NCI-H446 treated with DMSO at 0.1 percent for 48 hours (cell line): ENCODE results near the gene SLC27A1.
A peak's percentile ranks its signal among the peaks of the same experiment; 100 is the strongest.

Experiments used
- DNase-seq: peaks from one replicate; lab custom pipeline; 2025; lab: John Stamatoyannopoulos, UW

Gene SLC27A1

GRCh38 chr19:17470068-17470841 is at the start of gene SLC27A1:
SLC27A1 (plus strand) TSS chr19:17470524; CDS start chr19:17470541, 17 bp downstream.
- peak; percentile 99 for DNase-seq

DNA sequence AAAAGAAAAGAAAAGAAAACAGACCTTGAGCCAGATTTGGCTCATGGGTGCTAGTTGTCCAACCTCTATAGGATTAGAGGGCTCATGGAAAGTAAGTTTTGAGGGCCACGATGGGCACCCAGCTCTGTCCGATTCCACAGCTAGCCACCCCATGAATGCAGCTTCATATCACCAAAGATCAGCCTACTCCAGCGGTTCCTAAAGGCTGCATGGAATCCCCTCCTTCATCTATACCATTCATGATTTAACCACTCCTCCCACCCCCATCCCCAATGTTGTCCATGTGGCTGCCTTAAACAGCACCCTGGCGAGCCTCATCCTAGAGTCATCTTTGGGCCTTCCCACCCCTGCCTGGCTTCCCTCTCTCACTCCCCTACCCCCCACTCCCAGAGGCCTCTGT is 48.4 kb upstream of the SLC27A1 start:
- DNase-seq = no peak

DNA sequence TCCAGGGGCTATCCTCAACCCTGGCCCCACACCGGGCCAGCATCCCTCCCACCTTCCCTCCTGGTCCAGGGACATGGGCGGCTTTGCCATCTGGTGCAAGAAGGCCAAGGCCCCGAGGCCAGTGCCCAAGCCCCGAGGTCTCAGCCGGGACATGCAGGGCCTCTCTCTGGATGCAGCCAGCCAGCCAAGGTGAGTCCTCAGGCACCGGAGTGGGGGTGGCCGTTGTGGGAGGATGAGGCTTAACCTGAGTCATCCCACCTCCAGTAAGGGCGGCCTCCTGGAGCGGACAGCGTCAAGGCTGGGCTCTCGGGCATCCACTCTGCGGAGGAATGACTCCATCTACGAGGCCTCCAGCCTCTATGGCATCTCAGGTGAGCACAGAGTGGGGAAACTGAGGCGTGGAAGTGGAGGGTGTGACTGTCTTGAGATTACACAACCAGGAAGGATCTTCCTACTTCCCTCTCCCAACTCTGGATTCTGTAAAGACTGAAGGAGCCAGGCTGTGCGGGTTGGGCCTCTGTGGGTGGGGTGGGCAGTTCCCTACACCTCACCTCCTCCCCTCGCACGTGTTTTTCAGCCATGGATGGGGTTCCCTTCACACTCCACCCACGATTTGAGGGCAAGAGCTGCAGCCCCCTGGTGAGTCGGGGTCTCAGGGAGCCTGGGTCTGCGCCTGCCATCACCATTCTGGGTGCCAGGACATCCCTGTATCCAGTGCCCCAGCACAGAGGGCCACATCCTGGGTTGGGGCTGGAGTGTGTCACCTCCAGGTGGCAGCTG is 46.7 kb upstream of the SLC27A1 start:
- no peak for DNase-seq

- DNase-seq = no peak
These were observed 45.5 kb upstream of the SLC27A1 start for GRCh38 chr19:17424743-17425365.

DNA sequence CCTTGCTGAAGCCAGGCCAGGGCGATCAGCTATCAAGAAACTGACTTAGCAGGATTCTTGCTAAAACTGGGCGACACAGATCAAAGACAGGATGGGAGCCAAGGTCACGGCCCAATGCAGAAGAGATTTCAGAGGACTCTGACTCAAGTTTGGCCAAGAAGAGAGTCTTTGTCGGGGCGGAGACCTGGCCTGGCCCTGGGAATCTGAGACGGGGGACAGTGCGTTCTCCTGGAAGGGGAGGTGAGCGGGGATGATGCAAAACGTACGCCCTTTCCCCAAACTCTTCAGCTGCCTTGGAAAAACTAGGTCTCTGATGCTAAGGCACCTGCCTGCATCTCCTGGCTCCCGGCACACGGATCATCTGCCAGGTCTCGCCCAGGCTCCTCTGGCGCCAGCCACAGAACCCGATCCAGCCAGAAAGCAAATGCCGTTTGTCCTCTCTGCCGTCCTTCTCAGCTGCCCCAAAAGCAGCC is 40.6 kb upstream of the SLC27A1 start:
- no peak for DNase-seq

DNA sequence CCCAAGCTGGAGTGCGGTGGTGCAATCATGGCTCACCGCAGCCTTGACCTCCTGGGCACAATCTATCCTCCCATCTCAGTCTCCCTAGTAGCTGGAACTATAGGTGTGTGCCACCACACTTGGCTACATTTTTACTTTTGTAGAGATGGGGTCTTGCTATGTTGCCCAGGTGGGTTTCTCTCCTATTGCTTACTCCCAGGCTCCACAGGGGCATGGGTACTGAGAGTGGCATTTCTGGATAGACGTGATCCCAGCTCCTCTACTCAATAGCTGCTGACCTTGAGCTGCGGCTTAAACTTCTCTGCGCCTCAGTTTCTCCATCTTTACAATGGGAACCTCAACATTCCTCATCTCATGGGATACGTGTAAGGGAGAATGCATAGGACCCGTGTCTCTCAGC is 38.9 kb upstream of the SLC27A1 start:
- no peak for DNase-seq

DNA sequence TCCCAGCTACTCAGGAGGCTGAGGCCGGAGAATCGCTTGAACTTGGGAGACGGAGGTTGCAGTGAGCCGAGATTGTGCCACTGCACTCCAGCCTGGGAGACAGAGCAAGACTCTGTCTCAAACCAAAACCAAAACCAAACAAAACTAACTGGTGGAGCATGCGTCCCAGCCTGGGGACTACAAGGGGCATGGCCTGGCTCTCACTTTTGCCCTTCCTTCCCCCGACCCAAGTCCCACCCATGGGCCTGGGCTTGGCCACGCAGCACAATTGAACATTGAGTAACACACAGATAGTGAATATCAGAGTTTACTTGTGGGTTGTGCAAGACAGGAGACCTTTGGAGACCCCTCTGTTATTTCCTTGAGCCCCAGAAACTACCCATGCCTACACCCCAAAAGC is 35.1 kb upstream of the SLC27A1 start:
- no peak for DNase-seq

DNA sequence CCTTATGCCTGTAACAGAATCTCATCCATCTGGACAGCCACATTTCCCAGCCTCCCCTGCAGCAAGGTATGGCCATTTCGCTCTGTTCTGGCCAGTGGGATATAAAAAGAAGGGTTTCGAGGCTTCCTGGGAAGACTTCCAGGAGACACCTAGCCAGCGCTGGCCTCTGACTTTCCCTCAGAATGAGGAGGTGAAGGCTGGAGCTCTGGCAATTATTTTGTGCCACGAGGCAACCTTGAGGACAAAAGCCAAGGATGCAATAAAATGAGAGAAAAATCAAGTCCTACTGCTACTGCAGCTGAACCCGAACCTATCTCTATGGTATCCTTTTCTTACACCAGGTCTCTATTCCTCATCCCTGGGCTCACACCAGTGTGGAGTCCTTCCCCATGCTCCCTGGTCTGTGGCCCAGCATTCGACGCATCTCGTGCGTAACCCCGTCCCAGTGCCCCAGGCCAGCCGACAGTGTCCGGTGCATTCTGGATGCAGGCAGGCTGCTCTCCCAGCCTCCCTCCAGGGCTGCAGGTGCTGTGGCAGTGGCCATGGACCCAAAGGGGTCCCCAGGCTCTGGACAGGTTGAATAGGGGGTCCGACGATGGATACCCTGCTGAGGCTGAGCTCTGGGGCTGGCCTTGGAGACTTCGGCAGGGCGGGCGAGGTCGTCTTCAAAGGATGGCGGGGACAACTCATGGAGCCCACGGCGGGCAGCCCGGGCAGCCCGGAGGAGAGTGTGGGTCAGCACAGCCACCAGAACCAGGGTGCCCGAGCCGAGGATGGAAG is 34.0 kb upstream of the SLC27A1 start:
- DNase-seq = no peak

DNA sequence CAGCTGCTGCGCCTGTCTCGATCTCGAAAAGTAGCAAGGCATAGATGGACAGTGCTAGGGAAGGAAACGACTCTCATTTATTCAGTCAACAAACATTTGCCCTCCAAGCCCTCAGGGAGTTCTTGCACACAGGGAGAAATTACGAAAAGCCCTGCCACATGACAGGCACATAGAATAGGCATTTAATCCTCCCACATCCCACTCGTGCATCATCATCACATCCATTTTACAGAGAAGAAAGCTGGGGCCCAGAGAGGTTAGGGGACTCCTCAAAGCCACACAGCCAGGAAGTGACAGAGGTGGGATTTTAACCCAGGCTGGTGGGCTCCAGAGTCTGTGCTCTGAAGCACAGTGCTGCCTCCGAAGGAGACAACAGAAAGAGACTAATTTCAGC is 33.5 kb upstream of the SLC27A1 start:
- no peak for DNase-seq

DNA sequence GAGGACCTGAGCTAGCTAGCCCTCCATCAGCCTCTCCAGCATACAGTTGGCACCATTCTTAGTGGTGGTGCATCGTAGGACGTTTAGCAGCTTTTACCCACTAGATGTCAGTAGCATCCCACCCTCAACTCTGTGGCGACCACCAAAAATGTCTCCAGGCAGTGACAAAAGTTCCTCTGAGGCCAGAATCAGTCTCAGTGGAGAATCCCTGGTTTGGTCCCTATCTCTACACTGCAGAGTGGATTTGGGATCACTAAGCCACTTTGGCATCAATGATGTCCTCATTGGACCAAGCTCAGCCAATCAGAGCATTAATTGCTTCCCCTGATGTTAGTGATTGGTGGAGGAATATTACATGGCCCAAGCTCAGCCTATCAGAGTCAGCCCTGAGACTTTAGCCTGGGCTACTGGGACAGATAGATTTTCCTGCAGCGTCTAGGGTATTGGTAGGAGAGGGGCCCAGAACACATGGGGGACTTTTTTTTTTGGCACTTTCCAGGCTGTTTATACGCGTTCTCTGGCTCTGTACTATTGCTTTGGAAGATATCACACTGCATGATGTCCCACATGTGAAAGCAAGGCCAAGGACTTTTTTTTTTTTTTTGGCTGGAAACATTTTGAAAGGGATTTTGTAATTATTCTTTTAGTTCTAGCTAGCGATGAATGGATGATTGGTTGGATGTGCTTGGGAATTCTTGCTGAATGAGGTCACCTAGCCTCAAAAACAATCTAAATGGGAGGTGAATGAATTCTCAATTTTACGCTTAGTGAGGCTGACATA is 28.9 kb upstream of the SLC27A1 start:
- DNase-seq = no peak

DNA sequence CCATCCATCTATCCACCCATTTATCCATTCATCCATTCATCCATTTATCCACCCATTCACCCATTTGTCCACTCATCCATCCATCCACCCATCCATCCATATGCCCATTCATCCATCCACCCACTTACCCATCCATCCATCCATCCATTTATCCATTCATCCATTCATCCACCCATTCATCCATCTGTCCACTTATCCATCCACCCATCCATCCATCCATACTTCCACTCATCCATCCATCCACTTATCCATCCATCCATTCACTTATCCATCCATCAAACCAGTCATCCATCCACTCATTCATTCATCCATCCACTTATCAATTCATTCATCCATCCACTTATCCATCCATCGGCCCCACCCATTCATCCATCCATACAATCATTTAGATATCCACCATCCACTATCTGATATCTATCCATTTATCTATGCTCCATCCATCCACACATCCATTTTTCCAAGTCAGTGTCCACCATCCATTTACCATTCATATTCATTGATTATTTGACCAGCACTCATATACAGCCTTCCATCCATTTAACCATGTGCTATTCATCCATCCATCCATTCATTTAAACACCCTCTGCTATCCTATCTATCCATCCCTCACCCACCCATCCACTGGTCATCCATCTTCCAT is 24.7 kb upstream of the SLC27A1 start:
- DNase-seq = no peak

DNA sequence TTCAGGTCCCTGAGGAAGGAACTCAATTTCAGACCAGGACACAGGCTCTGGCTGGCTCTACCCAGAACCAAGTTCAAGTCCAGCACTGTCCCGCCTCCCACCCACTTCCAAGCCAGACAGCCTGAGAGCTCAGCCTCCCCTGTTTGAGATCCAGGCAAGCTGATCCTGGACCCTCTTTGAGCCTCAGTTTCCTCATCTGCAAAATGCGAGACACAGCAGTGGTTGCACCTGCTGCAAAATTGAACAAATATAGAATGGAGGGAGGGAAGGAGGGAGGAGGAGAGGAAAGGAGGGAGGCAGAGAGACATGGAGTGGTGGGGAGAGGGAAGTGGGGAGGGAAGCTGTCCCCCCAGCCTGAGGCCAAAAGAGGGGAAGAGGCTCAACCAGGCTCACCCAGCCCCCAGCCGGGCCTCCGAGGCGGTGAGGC is 22.6 kb upstream of the SLC27A1 start:
- DNase-seq = no peak

DNA sequence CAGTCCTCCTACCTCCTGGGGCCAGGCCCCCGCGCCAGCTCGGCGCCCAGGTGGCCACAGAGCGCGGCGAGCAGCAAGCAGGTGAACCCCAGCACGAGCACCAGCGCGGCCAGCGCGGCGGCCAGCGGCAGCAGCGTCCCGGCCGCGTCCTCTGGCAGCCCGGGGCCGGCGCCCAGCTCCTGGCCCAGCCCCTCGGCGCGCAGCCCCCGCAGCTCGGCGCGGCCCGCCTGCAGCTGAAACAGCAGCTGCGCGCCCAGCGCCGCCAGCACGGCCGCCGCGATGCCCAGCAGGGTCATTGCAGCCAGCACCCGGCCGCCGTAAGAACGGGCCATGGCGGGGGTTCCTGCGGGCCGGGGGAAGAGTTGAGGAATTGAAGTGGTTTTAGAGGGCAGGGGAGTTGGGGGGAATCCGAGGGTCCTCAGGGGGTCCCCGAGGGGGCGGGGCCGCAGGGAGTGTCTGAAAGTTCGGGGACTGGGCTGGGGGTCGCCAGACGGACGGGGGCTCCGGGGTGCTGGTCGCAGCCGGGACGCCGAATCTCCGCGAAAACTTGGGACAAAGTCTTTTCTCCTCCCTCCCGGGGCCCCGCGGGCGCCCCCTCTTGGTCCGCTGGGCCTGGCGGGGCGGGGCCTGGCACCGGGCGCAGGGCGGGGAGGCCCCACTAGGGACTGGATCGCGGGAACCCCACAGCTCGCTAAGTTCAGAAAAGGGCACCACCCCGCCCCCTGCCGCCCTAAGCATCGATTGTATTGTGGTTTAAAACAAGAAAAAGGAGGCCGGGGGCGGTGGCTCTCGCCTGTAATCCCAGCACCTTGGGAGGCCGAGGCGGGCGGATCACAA is 22.0 kb upstream of the SLC27A1 start, which contains the start of gene TMEM221:
Gene TMEM221, minus strand, starts transcription at position 538 of the 837 bp plus-strand sequence. Its CDS starts 206 bp downstream, at position 332.
- DNase-seq = no peak

DNA sequence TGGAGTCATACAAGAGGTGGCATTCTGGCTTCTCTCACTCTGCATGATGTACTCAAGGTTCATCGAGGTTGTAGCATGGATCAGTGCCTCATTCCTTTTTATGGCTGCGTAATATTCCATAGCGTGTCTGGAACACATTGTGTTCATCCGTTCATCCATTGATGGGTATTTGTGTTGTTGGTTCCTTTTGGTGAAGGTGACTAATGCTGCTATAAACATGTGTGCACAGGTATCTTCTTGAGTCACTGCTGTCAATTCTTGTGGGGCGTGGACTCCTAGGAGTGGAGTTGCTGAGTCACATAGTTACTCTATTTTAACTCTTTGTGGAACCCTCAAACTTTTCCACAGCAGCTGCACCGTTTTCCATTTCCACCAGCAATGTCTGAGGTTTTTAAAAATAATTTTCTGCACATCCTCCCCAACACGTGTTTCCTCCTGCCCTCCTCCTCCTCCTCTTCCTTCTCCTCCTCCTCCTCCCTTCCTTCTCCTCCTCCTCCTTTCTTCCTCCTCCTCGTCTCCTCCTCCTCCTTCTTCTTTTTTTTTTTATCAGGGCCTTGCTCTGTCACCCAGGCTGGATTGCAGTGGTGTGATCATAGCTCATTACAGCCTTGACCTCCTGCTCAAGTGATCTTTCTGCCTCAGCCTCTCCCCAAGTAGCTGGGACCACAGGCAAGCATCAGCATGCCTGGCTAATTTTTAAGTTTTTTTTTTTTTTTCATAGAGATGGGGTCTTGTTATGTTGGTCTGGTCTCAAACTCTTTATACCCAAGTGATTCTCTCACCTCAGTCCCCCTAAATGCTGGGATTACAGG is 19.9 kb upstream of the SLC27A1 start:
- no peak for DNase-seq

DNA sequence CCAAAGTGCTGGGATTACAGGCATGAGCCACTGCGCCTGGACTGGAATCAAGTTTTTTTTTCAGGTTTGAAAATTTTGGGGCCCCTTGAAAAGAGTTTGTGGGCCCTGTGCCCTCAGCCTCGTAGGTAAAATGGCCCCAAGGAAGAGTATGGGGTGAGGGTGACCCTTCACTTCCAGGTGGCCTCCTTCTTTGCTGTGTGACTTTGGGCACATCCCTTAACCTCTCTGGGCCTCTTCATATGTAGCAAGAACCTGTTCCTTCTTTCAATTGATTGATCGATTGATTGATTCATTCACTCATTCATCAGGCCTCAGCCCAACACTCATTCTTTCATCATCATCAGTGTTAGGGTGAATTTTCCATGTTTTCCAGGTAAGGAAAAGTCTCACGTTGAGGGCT is 18.5 kb upstream of the SLC27A1 start:
- no peak for DNase-seq

DNA sequence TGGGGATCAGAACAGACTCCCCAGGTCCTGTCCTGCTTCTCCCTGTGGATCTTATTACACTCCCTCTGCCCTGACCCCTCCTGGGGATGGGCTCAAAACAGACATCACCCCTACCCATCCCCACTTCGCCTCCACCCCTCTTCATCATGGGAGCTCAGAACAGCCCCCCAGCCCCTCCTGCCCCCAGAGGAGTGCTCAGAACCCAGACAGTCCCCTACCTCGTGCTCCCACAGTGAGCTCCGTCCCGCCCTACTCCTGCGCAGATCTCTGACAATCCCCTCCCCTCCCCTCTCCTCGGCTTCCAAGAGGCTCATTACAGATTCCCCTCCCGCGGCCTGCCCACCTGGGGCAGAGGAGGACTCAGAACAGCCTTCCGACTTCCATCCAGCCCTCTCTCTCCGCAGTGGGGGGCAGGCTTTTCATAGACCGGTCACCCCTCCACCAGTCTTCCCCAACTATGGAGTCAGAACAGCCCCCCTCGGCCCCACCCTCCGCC is 15.7 kb upstream of the SLC27A1 start:
- DNase-seq = no peak

- no peak for DNase-seq
These were observed 14.8 kb upstream of the SLC27A1 start for GRCh38 chr19:17455308-17456123.

GRCh38 chr19:17456127-17456526 is 14.2 kb upstream of the SLC27A1 start:
- DNase-seq = no peak
